ENCODE measurements around the gene VAMP2. TPM values are rescaled to one million over a fixed set of nuclear protein-coding genes. Genes with fewer than 3 reads are reported as not detected.

VAMP2 gene
- total and polyA plus RNA-seq, 9 of the 15 experiments (the other 6 are each of a cell fraction or from before 2014, with no cell fraction given), result 2.3 to 31.8 (median 6.0) TPM

- peak; percentile 77 to 90 (median 84) for TF ChIP-seq CTCF (IDR thresholded peaks at IDR 0.05 in 2 of 3, conservative IDR thresholded peaks at IDR 0.05 in 1 of 3; ENCODE audit: insufficient read depth in 2 of 3, low read depth in 1 of 3, low read length in 3 of 3)
- TF ChIP-seq PTRF (tag; IDR thresholded peaks at IDR 0.05), result no peak
- 0 out of 2 replicates have a peak, but pooled peaks have one; percentile 29 for TF ChIP-seq POLR2G (IDR thresholded peaks at IDR 0.05; ENCODE audit: low read depth, low read length)
- no peak for TF ChIP-seq SNRNP70 (optimal IDR thresholded peaks at IDR 0.05; ENCODE audit: low read depth, low read length)
- TF ChIP-seq BHLHE40 (IDR thresholded peaks at IDR 0.05; ENCODE audit: low read length), result peak; percentile 58
- no peak for TF ChIP-seq ZNF133 (CRISPR knock-in tag; IDR thresholded peaks at IDR 0.05)
- no peak for TF ChIP-seq ZNF583 (CRISPR knock-in tag; IDR thresholded peaks at IDR 0.05)
- TF ChIP-seq ZBTB7A (IDR thresholded peaks at IDR 0.05; ENCODE audit: borderline replicate concordance, control insufficient read depth, low read depth, low read length), result no peak
- no peak for TF ChIP-seq CBFA2T2 (conservative IDR thresholded peaks at IDR 0.05)
- TF ChIP-seq ZBTB9 (CRISPR knock-in tag; IDR thresholded peaks at IDR 0.05), result no peak
- no peak for TF ChIP-seq ZNF232 (CRISPR knock-in tag; IDR thresholded peaks at IDR 0.05)
- TF ChIP-seq RBFOX2 (IDR thresholded peaks at IDR 0.05; ENCODE audit: low read depth, low read length), result peak; percentile 35; the same call in 1 of the 2 replicates
- no peak for TF ChIP-seq GABPB2 (CRISPR knock-in tag; conservative IDR thresholded peaks at IDR 0.05)
- no peak for TF ChIP-seq ETS1 (conservative IDR thresholded peaks at IDR 0.05; ENCODE audit: control insufficient read depth, low read depth, low read length)
- TF ChIP-seq TGIF2 (CRISPR knock-in tag; IDR thresholded peaks at IDR 0.05), result no peak
- no peak for TF ChIP-seq CBFA2T3 (IDR thresholded peaks at IDR 0.05)
- TF ChIP-seq MCM3 (IDR thresholded peaks at IDR 0.05), result no peak
- no peak for TF ChIP-seq GTF2A2 (tag; IDR thresholded peaks at IDR 0.05)
- peak in 1 of 2 experiments; percentile 86; a peak in 2 of 4 replicates for TF ChIP-seq MAZ (CRISPR knock-in tag; conservative IDR thresholded peaks at IDR 0.05 in 1 of 2, IDR thresholded peaks at IDR 0.05 in 1 of 2)
- no peak for TF ChIP-seq KAT2B (IDR thresholded peaks at IDR 0.05; ENCODE audit: low read depth, low read length)
- no peak for TF ChIP-seq ZNF75A (CRISPR knock-in tag; IDR thresholded peaks at IDR 0.05)
These were observed 52.9 kb downstream of the VAMP2 start (continued) for GRCh38 chr17:8109661-8110455.
